ENCODE results near the gene SLAIN1. TPM values are rescaled to one million over a fixed set of nuclear protein-coding genes. Genes with fewer than 3 reads are reported as not detected.

The SLAIN1 gene
- total RNA-seq, 2 experiments from 2014 or later = 16.4 to 31.7 TPM

DNA sequence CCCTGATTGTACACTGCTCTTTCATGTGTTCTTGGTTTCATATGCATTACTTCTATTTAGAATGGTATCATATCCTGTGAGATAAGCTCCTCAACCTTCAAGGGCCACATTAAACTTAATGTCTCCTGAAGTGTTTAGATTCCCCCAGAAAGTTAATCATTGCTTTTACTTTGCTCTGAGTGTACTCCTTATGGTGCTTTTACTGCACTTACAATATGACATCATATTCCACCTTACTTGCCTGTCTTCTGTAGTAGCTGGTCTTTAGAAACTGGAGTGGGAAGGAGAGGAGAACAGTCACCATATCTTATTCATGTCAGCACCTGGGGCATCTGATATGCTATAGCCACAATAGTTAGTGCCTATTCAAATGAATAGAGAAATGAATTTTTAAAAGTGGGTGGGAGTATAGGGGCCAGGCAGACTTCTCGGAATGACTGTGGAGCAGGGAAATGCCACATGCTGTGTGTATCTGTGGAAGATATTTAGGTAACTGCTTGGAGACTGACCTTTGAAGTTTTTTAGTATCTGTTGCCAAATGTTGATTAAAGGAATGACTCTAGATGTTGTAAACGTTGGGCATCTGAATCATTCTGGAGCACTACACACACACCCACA lies 40.2 kb downstream of the SLAIN1 start:
- no peaks in the 10 kb centered on the region for H3K9me3 ChIP-seq (ENCODE audit: low read length)
- no peak overlapping the region for H3K27ac ChIP-seq (ENCODE audit: low read depth, low read length, poor library complexity, severe bottlenecking)
- H3K36me3 ChIP-seq (ENCODE audit: insufficient read depth, low read length) = no peaks in the 10 kb centered on the region
- H3K4me2 ChIP-seq (ENCODE audit: low read length) = no peak overlapping the region
- H3K9me2 ChIP-seq (ENCODE audit: insufficient read depth, low read length) = no peaks in the 10 kb centered on the region
- no peaks in the 10 kb centered on the region for H3K79me2 ChIP-seq (ENCODE audit: insufficient read depth, low read depth, low read length)
- ChIA-PET POLR2A (interaction anchor here (1.0 kb wide), 1 partner anchor 23 kb away, joined by 3 read pairs; no protein-coding TSS in a partner anchor), CTCF (ENCODE audit: unreplicated experiment) (no interaction called here)
- no peak overlapping the region for H2AFZ ChIP-seq (ENCODE audit: low read length)
- H3K4me1 ChIP-seq (ENCODE audit: insufficient read depth, low read length, poor library complexity, severe bottlenecking) = no peaks in the 10 kb centered on the region
- intact Hi-C loops (cut with micrococcal nuclease; ENCODE audit: unreplicated experiment) = loop anchor here (5.0 kb wide), 1 partner anchor 645 kb away; no protein-coding TSS in a partner anchor
- BruUV-seq (replicated peaks) = no TSS peak
- no peaks in the 10 kb centered on the region for H4K20me1 ChIP-seq (ENCODE audit: insufficient read depth, low read length)
- DNase-seq (ENCODE audit: low spot score) = no peak
- TF ChIP-seq, protein P1, sequence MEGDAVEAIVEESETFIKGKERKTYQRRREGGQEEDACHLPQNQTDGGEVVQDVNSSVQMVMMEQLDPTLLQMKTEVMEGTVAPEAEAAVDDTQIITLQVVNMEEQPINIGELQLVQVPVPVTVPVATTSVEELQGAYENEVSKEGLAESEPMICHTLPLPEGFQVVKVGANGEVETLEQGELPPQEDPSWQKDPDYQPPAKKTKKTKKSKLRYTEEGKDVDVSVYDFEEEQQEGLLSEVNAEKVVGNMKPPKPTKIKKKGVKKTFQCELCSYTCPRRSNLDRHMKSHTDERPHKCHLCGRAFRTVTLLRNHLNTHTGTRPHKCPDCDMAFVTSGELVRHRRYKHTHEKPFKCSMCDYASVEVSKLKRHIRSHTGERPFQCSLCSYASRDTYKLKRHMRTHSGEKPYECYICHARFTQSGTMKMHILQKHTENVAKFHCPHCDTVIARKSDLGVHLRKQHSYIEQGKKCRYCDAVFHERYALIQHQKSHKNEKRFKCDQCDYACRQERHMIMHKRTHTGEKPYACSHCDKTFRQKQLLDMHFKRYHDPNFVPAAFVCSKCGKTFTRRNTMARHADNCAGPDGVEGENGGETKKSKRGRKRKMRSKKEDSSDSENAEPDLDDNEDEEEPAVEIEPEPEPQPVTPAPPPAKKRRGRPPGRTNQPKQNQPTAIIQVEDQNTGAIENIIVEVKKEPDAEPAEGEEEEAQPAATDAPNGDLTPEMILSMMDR (conservative IDR thresholded peaks at IDR 0.05; ENCODE audit: low read length) = no peak
- no peak for TF ChIP-seq EZH2phosphoT487 (IDR thresholded peaks at IDR 0.05; ENCODE audit: borderline replicate concordance, low read depth, low read length)
- no peak overlapping the region for H3K4me3 ChIP-seq (ENCODE audit: low read depth, low read length, poor library complexity, severe bottlenecking)

DNA sequence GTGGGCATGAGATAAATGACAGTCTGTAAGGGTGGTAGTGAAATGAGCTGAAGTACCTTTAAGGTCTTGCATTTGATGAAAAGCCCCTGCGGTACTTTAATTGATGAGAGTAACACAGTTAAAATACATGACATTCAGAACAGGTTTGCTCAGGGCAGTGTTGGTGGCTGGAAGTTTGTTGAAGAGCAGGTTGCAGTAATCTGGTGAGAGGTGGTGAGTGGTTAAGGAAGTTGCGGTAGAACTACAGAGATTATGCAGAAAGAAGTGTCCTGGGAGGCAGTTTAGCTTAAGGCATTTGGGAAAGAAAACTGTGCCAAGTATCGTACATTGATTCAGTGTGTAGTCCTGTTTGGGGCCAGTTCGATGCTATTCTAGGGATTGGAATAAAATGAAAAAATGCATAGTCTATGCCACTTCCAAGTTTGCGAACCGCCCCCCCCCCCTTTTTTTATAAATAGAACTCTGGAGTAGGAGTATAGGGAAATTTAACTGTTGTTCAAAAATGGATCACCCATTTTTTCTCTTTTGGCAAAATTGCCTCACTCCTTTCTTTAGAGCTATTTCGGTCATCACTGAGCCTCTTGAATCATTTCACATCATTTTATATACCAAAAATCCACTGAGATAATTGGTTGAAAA lies 42.7 kb downstream of the SLAIN1 start:
- ChIA-PET CTCF (ENCODE audit: unreplicated experiment) (interaction anchor here (0.6 kb wide), 1 partner anchor 1443 kb away, joined by 4 read pairs; no protein-coding TSS in a partner anchor), POLR2A (interaction anchor here (0.6 kb wide), 2 partner anchors 11 to 82 kb away, joined by 3 read pairs; no protein-coding TSS in a partner anchor)
- Histone ChIP-seq H3K79me2 (ENCODE audit: insufficient read depth, low read depth, low read length) (no peaks in the 10 kb centered on the region), H3K9me2 (ENCODE audit: insufficient read depth, low read length) (no peaks in the 10 kb centered on the region), H2AFZ (ENCODE audit: low read length) (no peak overlapping the region), H3K9me3 (ENCODE audit: low read length) (no peaks in the 10 kb centered on the region), H4K20me1 (ENCODE audit: insufficient read depth, low read length) (no peaks in the 10 kb centered on the region), H3K4me1 (ENCODE audit: insufficient read depth, low read length, poor library complexity, severe bottlenecking) (no peaks in the 10 kb centered on the region), H3K4me2 (ENCODE audit: low read length) (no peak overlapping the region), H3K36me3 (ENCODE audit: insufficient read depth, low read length) (peaks cover 11% of the 10 kb centered on the region; the same call in 1 of the 2 replicates), H3K27ac (ENCODE audit: low read depth, low read length, poor library complexity, severe bottlenecking) (no peak overlapping the region), H3K4me3 (ENCODE audit: low read depth, low read length, poor library complexity, severe bottlenecking) (no peak overlapping the region)
- DNase-seq (ENCODE audit: low spot score) = no peak
- TF ChIP-seq, protein P1 (conservative IDR thresholded peaks at IDR 0.05; ENCODE audit: low read length) = no peak
- no peak for TF ChIP-seq EZH2phosphoT487 (IDR thresholded peaks at IDR 0.05; ENCODE audit: borderline replicate concordance, low read depth, low read length)
- no TSS peak for BruUV-seq (replicated peaks)
- intact Hi-C loops (cut with micrococcal nuclease; ENCODE audit: unreplicated experiment) = no loop called here

Measured in OCI-LY7 (cell line).